ENCODE results near the gene SOHLH1.

The SOHLH1 gene

DNA sequence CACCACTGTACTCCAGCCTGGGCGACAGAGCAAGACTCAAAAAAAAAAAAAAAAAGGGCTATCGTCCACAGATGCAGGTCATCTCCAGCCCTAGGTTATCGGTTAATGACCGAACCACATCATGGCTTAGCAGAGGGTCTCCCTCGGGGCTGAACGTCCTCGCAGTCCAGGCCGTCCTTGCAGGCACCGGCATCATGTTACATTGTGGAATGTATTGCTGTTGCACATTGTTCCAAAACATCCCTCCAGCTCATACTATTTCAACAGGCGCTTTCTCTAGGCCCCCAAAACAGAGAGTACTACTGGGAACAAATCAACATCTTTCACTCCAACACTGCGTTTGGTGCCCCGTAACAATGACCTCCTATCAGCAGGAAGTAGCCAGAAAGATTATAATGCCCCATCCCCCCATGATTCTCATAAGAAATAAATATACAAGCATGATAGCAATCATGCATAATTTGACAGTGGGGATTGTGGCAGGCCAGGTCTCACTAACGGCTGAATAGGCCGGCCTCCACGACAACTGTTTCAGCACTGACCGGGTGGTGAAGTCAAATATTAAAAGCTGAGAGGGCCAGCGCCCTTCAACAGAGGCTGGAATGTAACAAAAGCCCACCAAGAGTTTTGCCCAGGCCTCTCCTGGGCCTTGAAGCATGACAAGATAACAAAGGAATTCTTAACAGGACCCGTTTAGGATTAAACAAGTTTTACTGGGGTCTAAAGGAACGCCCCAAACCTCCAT is 37.3 kb downstream of the SOHLH1 start:
- DNase-seq (ENCODE audit: low spot score): no peak

DNA sequence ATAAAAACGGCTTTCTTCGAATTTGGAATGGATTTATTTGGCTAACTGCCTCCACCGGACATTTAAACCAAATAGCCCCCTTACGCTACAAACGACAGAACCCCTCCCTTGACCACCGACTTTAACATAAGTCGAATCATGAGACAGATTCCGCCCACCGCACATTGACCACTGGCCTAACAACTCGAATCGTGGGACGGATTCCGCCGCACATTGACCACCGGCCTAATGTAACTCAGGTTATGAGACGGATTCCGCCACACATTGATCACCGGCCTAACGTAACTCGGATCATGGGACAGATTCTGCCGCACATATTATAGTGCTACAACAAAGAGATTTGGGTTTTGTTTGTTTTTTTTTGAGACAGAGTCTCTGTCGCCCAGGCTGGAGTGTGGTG is 38.9 kb downstream of the SOHLH1 start:
- DNase-seq (ENCODE audit: low spot score): no peak

- DNase-seq (ENCODE audit: low spot score): no peak
Measured at GRCh38 chr9:135659252-135659651, 40.0 kb downstream of the SOHLH1 start.

GRCh38 chr9:135657416-135657815 is 41.9 kb downstream of the SOHLH1 start:
- DNase-seq (ENCODE audit: low spot score): no peak

GRCh38 chr9:135655317-135655716 is 44.0 kb downstream of the SOHLH1 start:
- DNase-seq (ENCODE audit: low spot score): no peak

DNA sequence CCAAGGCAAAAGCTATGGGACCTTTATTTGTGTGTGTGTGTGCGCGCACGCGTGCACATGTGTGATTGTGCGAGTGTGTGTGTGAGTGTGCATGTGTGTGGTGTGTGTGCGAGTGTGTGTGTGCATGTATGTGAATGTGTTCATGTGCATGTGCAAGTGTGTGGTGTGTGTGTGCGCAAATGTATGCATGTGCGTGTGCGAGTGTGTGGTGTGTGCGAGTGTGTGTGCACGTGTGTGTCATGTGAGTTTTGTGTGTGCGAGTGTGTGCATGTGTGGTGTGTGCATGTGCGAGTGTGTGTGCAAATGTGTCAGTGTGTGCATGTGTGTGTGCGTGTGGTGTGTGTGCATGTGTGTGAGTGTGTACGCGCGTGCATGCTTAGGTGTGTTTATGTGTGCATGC is 48.9 kb downstream of the SOHLH1 start:
- DNase-seq (ENCODE audit: low spot score): no peak

DNA sequence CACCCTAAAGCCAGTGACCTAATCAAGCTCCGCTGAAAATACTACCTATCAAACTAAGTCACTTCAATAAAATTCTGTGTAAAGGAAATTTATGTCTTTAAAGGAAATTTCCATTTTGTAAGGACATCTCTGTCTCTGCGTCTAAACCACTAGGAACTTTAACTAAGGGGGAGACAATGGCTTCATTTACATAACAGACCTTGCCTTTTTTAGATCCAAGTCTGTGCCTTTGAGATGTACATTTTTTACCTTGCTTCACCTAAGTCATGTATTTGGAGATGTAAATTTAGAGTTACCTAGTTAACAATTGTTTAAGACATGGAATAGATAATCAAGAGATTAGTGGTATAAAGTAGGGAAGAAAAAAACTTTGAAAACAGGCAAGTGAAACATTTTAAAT is 49.8 kb downstream of the SOHLH1 start:
- no peak for DNase-seq (ENCODE audit: low spot score)

- no peak for DNase-seq (ENCODE audit: low spot score)
Measured at GRCh38 chr9:135648494-135649410, 50.5 kb downstream of the SOHLH1 start.

GRCh38 chr9:135647884-135648283 is 51.4 kb downstream of the SOHLH1 start:
- no peak for DNase-seq (ENCODE audit: low spot score)

DNA sequence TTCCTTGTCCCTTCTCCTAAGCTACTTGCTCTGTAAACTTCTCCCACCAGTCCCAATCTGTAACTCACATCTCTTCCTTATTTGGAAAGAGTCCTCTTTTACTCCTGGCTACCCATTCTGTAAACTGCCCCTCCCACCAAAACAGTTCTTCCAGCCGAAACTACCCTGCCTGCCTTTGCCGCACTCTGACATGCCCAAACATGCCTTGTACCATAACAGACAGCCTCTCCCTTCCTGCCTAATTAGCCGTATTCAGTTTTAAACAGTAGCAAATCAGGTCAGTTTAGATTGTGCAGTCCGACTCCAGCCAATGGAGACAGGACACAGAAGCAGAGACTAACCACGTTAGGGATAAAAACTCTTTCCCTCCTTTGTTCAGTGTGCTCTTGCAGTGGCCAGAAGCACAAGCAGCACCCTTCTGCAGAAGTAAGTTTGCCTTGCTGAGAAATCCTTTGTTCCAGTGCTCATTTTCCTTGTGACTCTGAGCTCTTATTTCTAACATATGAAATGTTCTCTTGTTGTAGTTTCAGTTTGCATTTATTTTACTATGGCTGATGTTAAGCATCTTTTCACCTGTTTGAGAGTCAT is 54.6 kb downstream of the SOHLH1 start:
- no peak for DNase-seq (ENCODE audit: low spot score)
